CD4-positive, alpha-beta T cell treated with Interleukin-4 for 1 hour (primary cell): Measurements from ENCODE around the gene ITPR3.

Experiments used
- DNase-seq, 2 donors: peaks; one replicate each; pipeline ENCODE4 v3.0.0-alpha.2; 2020 to 2022

ITPR3 gene

DNA sequence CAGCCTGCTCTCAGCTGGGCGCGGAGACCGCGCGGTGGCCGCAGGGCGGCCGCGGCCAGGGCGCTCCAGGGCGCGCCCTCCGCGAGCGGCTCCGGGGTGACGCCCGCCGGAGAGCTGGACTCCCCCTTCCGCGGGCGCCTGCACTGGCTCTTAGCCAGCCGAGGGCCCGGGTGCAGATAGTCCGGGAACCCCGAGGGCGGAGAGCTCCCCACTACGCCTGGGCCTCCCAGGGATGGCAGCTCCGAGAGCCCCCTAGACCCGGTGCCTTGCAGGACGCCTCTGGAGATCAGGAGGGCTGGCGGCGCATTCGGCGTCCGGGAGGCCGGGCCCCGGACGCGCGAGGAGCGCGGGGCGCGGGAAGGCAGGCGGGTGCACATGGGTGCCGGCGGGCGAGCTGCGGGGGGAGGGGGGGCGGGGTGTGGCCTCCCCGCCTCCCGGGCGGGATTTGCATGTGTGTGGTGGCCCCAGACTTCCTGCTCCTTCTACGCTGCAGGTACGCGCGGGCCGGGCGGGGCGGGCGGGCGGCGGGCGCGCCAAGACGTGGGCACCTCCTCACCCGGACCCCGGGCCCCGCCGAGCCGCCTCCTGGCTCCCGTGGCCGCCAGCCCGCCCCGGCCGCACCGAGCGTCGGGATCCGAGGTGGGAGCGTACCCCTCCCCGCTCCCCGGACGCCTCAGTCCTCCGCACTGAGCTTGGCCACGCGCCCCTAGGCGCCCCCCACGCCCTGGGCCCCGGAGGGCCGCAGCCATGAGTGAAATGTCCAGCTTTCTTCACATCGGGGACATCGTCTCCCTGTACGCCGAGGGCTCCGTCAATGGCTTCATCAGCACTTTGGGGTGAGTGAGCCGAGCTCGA lies at the start of gene ITPR3:
ITPR3 (plus strand) TSS at position 467 of the 855 bp plus-strand sequence; CDS start at position 748, 281 bp downstream.
- peak; percentile 79 to 81 for DNase-seq

DNA sequence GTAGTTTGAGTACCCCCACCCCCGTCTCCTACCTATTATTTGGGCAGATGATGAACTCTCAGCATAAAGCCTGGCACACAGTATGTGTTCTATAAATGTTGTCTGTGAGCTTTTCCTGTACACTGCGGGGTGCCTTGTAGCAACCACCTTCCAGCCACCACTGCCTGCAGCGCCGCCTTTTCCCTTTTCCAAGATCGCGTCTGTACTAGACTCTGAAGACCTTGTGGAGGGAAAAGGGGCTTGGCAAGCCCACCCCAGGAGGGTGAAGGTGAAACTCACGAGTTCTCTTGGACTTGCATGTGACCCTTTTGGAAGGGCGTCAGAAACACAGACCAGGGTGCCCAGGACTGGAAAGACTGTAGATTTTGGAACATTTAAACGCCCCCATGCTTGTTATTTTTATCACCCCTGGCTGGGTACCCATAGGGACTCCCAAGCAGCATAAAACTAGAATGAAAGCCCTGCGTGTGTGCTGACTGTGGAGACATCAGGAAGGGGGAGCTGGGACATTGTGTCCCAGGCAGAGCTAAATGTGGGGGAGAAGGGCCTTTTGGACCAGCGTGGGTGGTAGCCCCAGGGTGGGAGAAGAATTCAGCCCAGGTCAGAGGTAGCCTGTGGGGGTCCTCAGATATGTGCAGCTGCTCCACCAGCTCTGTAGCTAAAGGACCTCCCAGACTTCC lies 49.3 kb upstream of the ITPR3 start:
- no peak for DNase-seq

DNA sequence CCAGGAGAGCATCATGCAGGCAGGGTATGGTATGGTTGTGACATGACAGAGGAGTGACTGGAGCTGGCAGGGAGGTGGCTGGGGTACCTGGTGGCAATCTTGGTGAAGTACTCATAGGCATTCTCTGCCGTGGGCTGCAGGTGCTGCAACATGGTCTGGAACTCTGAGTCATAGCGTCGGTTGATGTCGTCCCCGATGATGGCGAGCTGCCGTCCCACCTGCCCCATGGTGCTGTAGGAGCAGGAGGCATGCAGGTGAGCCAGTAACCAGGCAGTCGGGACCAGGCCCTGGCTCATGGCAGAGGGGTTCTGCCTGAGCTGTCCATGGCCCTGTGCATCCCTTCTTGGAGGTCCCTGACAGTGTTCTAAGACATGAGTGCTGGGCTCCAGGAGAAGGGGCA lies 45.9 kb upstream of the ITPR3 start:
- no peak for DNase-seq

DNA sequence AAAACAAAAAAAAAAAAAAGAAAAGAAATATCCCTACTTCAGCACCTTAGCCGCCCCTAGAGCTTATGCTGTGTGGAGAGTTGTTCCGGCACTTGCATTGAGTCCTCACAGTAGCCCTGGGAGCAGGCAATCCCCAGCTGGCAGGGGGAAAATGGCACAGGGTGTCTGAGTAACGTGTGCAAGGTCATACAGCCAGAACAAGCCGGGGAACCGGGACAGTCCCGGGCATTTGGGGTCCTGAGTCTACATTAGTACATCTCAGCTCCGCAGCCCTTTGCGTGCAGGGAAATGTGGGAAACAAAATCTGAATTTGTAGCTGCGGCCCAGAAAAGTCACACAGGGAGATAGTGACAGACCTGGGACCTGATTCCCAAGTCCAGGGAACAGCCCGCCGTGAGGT lies 44.5 kb upstream of the ITPR3 start:
- no peak for DNase-seq

DNA sequence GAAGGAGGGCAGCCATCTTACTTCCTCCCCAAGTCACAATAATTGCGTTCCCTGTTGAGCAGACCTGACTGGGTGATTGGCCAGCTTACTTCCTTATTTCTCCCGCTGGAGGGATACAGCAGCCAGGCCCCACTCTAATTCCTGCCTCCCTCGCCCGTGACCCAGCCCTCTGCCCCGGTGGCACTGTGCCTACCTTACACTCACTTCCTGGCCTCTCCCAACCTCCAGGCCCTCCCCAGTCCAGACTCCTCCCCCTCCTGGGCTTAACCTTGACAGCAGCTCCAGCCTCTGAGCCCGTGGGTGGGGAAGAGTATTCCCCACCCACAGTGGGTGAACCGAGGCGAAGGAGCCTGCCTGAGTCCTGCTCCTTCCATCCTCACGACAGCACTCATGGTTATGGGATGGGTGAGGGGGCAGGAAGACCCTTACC lies 44.0 kb upstream of the ITPR3 start:
- peak in 1 of 2 donors; percentile 32 for DNase-seq

DNA sequence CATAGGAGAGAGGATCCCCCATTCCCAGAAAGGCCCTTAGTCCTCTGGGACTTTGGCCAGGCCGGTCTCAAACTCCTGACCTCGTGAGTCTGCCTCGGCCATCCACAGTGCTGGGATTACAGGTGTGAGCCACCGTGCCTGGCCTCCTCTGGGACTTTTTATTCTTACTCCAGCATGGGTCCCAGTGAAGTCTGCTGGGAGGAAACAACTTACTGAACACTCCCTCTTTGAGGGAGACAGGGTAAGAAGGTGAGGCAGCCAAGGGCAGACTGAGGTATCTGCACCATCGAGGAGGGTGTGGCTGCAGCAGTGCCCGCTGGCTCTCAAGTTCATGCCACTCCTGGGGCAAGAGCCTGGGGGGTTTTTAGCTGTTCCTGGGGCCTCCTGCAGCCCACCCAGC lies 43.4 kb upstream of the ITPR3 start:
- no peak for DNase-seq

DNA sequence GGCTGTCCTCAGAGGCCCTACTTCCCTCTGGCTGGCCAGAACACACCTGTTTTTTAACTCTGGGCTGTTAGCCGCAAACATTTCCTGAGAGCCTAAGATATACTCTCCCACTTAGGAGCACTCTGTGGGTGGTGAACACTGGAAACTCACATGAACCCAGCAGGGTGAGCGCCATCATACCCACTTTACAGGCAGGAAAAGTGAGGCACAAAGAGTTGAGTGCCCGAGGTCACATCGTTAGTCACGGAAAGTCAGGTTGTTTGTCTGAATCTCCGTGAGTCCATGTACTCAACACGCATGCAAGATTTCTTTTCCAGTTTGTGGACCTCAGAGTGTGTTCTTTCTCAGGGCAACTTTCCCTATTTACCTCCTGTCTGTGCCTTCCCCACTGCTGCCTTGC lies 43.0 kb upstream of the ITPR3 start:
- no peak for DNase-seq

DNA sequence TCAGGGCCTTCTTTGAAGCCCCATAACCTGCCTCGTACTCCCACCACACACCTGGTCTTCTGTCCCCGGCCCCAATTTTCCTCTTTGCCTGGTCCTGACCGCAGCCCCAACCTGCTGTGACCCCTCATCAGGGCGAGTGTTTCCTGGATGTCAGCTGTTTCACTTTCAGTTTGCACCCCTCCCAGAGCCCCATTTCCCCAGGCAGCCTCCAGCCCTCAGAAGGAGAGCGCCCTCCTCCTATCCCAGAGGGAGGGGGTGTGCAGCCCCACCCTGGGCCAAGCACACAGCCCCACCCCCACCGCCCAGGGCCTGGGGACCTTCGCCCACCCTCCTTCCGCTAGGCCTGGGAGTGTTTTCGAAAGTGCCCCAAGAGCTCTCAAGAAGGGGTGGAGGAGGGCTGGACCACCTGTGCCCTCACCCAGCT lies 42.5 kb upstream of the ITPR3 start:
- DNase-seq: peak; percentile 55 to 73

DNA sequence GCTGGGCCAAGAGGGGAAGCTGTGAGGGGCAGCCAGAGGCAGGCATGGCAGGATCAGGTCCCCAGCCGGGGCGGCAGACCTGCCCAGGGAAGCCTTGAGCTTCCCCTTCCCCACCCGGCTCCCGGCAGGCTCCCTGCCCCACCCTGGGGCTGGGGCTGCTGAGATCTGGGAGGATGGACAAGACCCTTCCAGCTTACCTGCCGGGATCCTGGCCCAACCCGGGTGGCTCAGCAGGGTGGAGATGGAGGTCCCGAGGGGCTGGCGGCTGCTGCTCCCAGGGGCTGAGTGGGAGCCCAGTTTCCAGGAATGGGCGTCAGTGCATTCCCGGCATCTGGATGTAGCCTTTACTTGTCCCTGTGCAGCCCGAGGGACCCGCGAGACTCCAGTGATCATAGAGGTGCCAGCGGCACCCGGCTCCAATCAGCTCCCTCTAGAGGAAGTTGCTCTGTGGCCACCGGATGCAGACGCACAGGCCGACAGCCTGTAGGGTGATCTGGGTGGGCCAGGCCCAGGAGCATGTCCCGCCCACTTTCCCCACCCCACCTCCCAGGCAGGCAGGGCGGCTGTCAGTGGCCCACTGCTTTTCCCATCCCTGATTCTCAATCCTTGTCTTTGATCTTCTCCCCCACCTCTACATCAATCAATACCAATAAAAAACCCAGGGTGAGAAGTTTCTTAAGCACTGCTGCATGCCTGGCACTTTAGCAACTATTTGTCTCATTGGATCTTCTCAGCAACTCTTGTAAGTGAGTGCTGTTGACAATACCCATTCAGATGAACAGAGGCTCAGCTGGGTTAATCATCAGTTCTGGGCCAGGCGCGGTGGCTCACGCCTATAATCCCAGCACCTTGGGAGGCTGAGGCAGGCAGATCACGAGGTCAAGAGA lies 41.1 kb upstream of the ITPR3 start, which contains the start of gene BAK1:
BAK1 (minus strand) TSS at position 449 of the 887 bp plus-strand sequence. CDS start 2,672 bp downstream, outside the sequence.
- DNase-seq: peak; percentile 87 to 88

DNA sequence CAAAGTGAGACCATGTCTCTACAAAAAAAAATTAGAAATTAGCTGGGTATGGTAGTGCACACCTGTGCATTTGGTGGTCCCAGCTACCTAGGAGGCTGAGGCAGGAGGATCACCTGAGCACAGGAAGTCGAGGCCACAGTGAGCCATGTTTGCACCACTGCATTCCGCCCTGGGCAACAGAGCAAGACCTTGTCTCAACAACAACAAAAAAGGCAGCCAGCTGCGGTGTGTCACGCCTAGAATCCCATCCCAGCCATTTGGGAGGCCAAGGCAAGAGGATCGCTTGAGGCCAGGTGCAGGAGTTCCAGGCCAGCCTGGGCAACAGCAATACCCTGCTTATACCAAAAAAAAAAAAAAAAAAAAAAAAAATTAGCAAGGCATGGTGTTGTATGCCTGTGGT lies 39.9 kb upstream of the ITPR3 start:
- DNase-seq: no peak

DNA sequence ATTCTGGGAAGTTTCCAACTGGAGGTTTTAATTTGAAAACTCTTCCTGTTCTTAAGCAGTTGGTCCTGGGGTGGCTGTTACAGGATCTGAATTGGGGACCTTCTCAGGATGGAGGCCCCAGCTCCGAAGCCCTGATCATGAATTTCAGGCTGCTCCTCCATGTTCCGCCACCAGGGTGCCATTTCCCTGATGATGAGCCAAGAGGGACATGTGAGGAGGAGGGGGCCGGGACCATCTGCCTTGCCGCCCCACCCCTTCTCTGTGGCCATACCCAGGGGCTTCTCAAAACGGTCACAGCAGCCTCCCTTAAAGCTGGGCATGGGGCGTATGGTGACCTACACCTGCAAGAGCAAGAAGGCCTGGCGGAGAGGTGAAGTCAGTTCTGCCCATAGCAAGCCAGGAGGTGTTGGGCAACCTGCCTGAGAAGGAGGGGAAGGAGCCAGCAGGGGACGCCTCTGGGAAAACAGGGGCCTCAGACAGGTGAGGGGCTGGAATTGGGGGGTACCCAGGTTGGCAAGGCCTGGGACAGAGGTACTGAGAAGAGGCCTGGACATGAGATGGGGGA lies 37.4 kb upstream of the ITPR3 start:
- no peak for DNase-seq

DNA sequence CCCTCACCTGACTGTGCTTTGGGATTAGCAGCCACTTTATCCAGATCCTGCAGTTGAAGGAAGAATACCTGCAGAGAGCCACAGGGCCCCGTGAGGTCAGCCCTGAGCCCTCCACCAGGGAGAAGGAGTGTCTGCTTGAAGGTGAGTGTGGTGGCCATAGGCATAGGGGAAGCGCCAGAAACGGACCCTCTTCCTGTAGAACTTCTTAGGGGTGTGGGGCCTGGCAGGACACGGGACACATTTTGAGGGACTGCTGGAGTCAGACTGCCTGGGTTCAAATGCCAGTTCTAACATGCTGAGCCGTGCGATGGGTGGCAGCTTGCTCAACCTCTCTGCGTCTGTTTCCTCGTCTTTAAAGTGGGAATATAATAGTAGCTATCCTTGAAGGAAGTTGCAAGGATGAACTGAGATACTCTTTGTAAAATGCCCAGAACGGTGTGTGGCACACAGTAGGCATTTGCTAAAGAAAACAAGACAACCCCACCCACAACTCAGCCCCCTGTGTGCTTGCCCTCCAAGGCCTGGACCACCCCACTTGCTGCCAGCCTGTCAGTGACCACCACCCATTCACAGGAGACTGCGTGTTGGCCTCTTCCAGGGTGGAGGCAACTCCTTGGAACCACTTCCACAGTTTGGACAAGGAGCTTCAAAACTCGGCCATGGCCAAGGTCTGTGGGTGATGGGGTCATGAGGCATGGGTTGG lies 36.3 kb upstream of the ITPR3 start:
- no peak for DNase-seq

DNA sequence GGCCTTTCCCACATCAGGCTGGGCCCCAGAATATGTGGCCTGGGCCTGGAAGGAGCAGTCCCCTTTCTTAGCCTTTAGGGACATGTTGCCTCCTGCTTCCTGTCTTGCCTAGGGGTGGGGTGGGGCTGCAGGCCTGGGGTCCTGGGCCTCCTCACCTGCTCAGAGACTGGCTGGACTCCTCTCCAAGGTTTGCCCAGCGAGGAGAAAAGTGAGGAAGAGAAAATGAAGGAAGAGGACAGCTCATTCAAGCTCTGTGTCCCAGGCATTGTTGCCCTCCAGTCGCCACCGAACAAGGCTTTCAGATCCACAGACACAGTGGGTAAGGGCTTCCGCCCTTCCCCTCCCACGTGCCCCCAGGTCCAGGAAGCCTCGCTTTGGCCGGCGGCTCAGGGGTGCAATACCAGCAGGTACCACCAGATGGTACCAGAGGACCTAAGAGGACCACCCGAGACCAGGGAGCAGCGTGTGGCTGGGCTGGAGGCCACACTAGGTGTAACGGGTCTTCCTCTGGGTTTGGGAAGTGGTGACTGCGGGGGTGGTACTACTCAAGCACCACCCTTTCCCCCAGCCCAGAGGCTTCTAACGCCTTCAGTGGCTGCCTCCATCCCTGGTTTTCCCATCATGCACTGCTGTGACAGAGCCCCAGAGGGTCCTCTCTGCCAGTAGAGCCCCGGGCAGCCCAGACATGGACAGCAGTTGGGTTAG lies 35.6 kb upstream of the ITPR3 start:
- DNase-seq: peak; percentile 90 to 92

DNA sequence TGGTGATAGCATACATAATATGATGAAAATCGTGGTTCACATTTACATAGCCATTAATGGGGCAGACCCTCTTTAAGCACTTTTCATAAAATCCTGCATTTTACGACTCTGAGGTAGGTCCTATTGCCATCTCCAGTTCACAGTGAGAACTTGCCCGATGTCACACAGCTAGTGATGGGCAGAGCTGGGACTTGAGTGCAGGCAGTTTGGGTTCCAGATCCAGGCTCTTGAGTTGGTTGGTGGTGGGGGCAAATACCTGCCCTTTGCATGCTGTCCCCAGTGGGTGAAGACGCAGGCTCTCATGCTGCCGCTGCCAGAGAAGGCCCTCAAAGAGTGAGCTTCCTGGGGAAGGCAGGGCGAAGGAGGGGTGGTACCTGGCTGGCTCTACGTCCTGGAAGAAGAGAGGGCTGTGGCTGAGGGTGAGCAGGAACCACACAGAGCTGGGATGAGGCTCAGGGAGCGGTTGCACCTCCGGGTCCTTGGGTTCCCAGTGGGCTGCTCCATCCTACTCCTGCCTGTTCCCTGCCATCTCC lies 34.9 kb upstream of the ITPR3 start:
- DNase-seq: no peak

DNA sequence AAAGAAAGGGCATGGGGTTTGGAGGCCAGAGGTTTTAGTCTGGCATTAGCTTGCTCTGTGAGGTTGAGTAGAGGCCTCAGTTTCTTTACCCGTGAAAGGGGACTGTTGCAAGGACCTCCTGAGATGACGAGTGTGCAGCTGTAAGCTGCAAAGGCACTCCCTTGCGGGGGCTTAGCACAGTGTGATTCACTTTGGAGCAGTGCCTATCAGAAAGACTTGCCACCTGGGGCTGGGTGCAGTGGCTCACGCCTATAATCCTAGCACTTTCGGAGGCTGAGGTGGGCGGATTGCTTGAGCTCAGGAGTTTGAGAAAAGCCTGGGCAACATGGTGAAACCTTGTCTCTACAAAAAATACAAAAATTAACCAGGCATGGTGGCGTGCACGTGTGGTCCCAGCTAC lies 33.6 kb upstream of the ITPR3 start:
- DNase-seq: no peak

DNA sequence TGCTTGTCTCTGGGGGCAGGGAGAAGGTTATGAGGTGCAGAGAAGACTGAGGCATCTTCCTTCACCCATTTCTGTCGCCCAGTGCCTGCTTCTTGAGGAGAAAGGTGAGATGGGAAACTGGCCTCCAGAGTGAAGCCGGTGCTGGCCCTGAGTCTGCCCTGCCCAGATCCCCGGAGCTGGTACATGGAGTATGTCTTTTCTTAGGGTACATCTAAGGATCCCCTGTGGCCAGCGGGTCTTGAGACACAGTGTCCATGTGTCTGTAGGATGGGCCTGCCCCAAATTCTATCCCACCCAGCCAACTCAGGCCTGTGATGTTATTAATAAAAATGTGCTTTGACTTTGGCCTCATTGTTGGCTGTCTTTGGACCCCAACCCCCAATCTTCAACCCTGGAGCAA lies 32.2 kb upstream of the ITPR3 start:
- DNase-seq: no peak

DNA sequence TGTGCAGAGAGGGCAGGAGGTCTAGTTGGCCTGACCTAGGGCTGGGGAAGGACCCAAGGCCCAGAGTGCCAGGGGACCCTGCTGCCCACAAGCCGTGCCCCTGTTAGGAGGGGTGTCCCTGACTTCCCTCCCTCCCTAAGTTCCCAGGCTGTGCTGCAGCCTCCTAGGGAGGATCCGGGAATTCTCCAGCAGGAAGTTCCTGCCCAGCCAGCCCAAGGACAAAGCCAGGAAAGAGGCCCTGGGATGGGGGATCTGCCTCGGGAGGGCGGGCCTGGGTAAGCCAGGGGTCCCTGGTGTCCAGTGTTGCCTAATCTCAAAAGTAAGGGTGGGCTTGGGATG lies 31.8 kb upstream of the ITPR3 start:
- no peak for DNase-seq

DNA sequence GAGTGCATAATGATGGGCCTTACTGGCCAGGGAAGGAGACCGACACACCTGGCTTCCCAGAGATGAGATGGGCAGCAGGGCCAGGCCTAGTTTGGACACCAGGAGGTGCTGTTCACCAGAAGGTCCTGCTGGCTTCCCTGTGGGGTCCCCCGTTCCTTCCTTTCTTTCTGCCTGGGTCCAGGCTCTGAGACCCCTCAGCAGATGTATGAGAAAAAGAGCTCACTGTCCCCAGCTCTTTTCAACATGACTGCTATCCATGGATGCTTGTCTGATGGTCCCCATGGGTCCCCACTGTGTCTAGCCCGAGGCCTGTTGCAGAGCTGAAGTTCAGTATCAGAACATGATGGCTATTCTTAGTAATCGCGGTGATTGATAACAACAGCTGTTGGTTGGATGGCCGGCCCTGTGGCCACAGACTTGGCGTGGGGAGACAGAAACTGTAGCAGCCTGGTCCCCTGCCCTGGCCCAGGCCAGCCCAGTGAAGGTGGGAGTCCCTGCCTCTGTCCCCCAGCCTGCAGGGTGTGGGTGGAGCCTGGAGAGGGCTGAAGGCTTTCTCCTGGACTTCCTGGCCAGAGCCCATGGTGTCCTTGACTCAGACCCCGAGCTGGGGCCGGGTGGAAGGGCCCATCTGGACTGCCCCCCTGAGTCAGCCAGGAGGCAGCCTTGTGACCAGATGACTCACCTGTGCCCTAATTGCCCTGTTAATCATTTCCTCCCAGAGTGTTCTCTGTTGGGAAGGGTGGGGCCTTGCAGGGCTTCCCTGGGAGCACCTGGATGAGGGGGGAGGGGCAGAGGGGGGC lies 31.2 kb upstream of the ITPR3 start:
- DNase-seq: peak; percentile 48 to 55

DNA sequence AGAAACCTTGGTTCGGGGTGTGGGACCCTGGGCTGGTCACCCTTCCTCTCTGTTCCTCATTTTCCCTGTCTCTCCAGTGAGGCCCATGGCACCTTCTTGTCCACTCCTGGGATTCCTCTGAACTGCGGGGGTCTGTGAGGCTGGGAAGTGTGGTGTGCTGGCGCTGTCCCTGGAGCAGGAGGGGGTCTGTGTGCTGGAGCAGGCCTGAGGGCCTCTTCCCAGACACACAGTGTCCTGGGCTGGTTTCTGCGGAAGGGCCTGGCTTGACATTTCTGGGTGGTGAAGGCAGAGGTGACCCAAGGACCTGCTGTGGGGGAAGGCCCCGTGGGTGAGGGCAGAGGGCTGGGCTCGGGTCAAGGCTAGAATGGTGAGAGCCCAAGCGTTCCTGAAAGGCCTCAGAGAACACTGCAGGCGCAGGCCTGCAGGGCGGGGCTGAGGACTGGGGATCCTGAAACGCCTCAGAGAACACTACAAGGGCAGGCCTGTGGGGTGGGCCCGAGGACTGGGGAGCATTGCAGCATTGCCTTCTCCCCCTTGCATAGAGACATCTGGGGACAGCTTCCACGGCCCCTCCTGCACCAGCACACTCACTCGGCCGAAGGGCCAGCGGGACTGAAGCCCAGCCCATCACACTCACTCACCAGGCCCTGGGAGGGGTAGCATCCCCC lies 30.5 kb upstream of the ITPR3 start:
- DNase-seq: no peak
